ENCODE data around the gene NR3C2.

The NR3C2 gene

DNA sequence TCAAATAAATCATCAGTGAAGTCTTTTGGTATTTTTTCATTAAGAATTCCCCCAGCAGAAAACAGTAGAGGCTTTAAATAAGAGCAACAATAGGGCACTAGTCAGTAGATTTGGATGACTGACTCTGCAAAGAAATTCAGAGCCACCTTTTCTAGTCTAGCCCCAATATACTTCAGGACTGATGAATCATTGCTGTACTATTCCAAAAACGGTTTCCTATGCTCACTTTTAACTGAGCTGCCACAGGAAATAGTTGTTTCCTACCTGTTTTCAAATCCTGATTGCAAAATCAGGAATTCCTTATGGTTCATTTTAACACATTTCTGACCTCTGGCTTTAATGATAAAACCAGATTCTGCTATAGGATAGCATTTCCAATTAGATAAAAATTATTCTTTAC lies 171.6 kb downstream of the NR3C2 start:
- no peak overlapping the region for H3K4me3 ChIP-seq (ENCODE audit: control insufficient read depth, low read depth, low read length)
- DNase-seq (ENCODE audit: low read depth): no peak
- TF ChIP-seq CTCF (conservative IDR thresholded peaks at IDR 0.05; ENCODE audit: control insufficient read depth, insufficient read depth, low read depth, low read length): no peak

DNA sequence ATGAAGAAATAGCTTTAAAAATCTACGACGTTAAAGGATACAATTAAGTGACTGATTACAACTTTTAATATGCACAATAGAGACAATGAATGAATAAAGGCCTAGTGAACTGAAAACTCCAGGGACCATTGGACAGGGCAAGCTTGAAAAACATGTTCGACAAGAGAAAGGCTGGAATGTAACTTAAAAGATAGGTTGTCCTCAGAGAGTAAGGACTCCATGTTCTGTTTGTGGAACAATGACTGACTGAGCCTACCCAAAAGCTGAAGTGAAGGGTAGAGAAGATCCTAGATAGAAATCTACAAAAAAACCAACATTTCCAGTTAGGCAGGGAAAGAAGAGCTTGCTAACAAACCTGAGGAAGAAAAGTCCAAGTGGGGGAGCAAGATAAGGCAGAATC lies 173.4 kb downstream of the NR3C2 start:
- no peak for DNase-seq (ENCODE audit: low read depth)
- no peak for TF ChIP-seq CTCF (conservative IDR thresholded peaks at IDR 0.05; ENCODE audit: control insufficient read depth, insufficient read depth, low read depth, low read length)
- H3K4me3 ChIP-seq (ENCODE audit: control insufficient read depth, low read depth, low read length): no peak overlapping the region

GRCh38 chr4:148266921-148267320 lies 175.3 kb downstream of the NR3C2 start:
- TF ChIP-seq CTCF (conservative IDR thresholded peaks at IDR 0.05; ENCODE audit: control insufficient read depth, insufficient read depth, low read depth, low read length): no peak
- DNase-seq (ENCODE audit: low read depth): no peak
- no peak overlapping the region for H3K4me3 ChIP-seq (ENCODE audit: control insufficient read depth, low read depth, low read length)

DNA sequence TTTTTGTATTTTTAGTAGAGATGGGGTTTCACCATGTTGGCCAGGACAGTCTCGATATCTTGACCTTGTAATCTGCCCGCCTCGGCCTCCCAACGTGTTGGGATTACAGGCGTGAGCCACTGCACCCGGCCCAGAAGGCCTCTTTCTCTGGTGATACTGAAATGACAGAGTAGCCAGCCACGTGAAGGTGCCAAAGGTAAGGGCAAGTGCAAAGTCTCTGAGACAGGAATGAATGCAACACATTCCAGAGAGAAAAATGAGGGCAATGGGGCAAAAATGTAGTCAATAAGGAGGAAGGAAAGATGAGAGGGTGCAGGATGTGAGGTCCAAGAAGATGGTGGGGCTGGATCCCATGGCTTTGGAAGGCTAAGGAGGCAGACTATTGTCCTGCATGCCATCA lies 176.0 kb downstream of the NR3C2 start:
- H3K4me3 ChIP-seq (ENCODE audit: control insufficient read depth, low read depth, low read length): no peak overlapping the region
- no peak for TF ChIP-seq CTCF (conservative IDR thresholded peaks at IDR 0.05; ENCODE audit: control insufficient read depth, insufficient read depth, low read depth, low read length)
- no peak for DNase-seq (ENCODE audit: low read depth)

DNA sequence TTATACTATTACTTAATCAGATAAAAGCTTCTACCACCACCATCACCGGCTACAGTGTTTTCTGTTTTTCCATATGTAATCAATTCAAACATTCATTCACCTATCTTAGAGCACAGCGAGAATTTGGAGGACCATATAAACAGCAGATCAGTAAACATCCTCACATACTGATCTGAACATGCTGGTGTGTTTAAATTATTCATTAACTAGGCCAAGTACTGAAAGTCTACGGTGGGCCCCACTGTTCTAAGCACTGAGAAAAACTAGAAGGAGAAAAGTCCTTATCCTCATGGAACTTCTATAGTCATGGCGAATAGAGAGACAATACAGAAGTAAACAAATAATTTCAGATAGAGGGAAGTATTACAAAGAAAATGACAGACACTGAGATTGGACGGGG lies 176.6 kb downstream of the NR3C2 start:
- TF ChIP-seq CTCF (conservative IDR thresholded peaks at IDR 0.05; ENCODE audit: control insufficient read depth, insufficient read depth, low read depth, low read length): no peak
- DNase-seq (ENCODE audit: low read depth): no peak
- H3K4me3 ChIP-seq (ENCODE audit: control insufficient read depth, low read depth, low read length): no peak overlapping the region

GRCh38 chr4:148263802-148264201 lies 178.4 kb downstream of the NR3C2 start:
- no peak for TF ChIP-seq CTCF (conservative IDR thresholded peaks at IDR 0.05; ENCODE audit: control insufficient read depth, insufficient read depth, low read depth, low read length)
- DNase-seq (ENCODE audit: low read depth): no peak
- no peak overlapping the region for H3K4me3 ChIP-seq (ENCODE audit: control insufficient read depth, low read depth, low read length)

- TF ChIP-seq CTCF (conservative IDR thresholded peaks at IDR 0.05; ENCODE audit: control insufficient read depth, insufficient read depth, low read depth, low read length): no peak
- no peak for DNase-seq (ENCODE audit: low read depth)
- H3K4me3 ChIP-seq (ENCODE audit: control insufficient read depth, low read depth, low read length): no peak overlapping the region
Measured at GRCh38 chr4:148263127-148263526, 179.1 kb downstream of the NR3C2 start.
